HEK293 (cell line): ENCODE results near the gene ERAL1.
A peak's percentile ranks its signal among the peaks of the same experiment; 100 is the strongest.

Experiments used
- ATF2 ChIP-seq: fragments of 450-650 bp; formaldehyde crosslinking; IDR thresholded peaks from 2 replicates; pipeline ENCODE4 v1.5.1; 2016; ENCODE audit warnings: missing biosample characterization, missing genetic modification characterization, low read depth
- FEZF1 ChIP-seq: fragments of 450-650 bp; formaldehyde crosslinking; IDR thresholded peaks from 2 replicates; pipeline ENCODE4 v1.5.1; 2016; ENCODE audit warnings: missing biosample characterization, missing genetic modification characterization
- GFI1B ChIP-seq: fragments of 450-650 bp; formaldehyde crosslinking; IDR thresholded peaks from 2 replicates; pipeline ENCODE4 v1.5.1; 2016; ENCODE audit warnings: missing biosample characterization, missing genetic modification characterization
- GLI4 ChIP-seq: fragments of 450-650 bp; formaldehyde crosslinking; IDR thresholded peaks from 2 replicates; pipeline ENCODE4 v1.5.1; 2016; ENCODE audit warnings: missing biosample characterization, missing genetic modification characterization
- OSR2 ChIP-seq: fragments of 450-650 bp; formaldehyde crosslinking; IDR thresholded peaks from 2 replicates; pipeline ENCODE4 v1.5.1; 2016; ENCODE audit warnings: missing biosample characterization, missing genetic modification characterization
- PRDM2 ChIP-seq: fragments of 450-650 bp; formaldehyde crosslinking; IDR thresholded peaks from 2 replicates; pipeline ENCODE4 v1.5.1; 2016; ENCODE audit warnings: missing biosample characterization, missing genetic modification characterization, borderline replicate concordance
- SETDB1 ChIP-seq: IDR thresholded peaks from one replicate; pipeline ENCODE4 v1.6.1; 2017; ENCODE audit warnings: mild to moderate bottlenecking, low read length, moderate library complexity, mixed read lengths; ENCODE audit not compliant: insufficient read length
- SP3 ChIP-seq: fragments of 450-650 bp; formaldehyde crosslinking; IDR thresholded peaks from 2 replicates; pipeline ENCODE4 v1.5.1; 2016; ENCODE audit warnings: missing biosample characterization, missing genetic modification characterization
- YY2 ChIP-seq: fragments of 450-650 bp; formaldehyde crosslinking; IDR thresholded peaks from 2 replicates; pipeline ENCODE4 v1.5.1; 2016; ENCODE audit warnings: missing biosample characterization, missing genetic modification characterization
- ZBTB7A ChIP-seq: fragments of 450-650 bp; formaldehyde crosslinking; IDR thresholded peaks from 2 replicates; pipeline ENCODE4 v1.5.1; 2016; ENCODE audit warnings: low read depth, missing biosample characterization, missing genetic modification characterization
- ZNF202 ChIP-seq: fragments of 450-650 bp; formaldehyde crosslinking; IDR thresholded peaks from 2 replicates; pipeline ENCODE4 v1.5.1; 2016; ENCODE audit warnings: missing biosample characterization, missing genetic modification characterization, borderline replicate concordance
- ZNF223 ChIP-seq: fragments of 450-650 bp; formaldehyde crosslinking; IDR thresholded peaks from 2 replicates; pipeline ENCODE4 v1.5.1; 2016; ENCODE audit warnings: missing biosample characterization, missing genetic modification characterization
- ZNF350 ChIP-seq: fragments of 450-650 bp; formaldehyde crosslinking; IDR thresholded peaks from 2 replicates; pipeline ENCODE4 v1.5.0; 2017; ENCODE audit warnings: missing biosample characterization, mild to moderate bottlenecking, missing genetic modification characterization
- ZNF354C ChIP-seq: fragments of 450-650 bp; formaldehyde crosslinking; IDR thresholded peaks from 2 replicates; pipeline ENCODE4 v1.5.1; 2016; ENCODE audit warnings: missing biosample characterization, missing genetic modification characterization, low read depth, borderline replicate concordance
- ZNF416 ChIP-seq: fragments of 450-650 bp; formaldehyde crosslinking; IDR thresholded peaks from 2 replicates; pipeline ENCODE4 v1.5.1; 2016; ENCODE audit warnings: missing biosample characterization, missing genetic modification characterization
- ZNF426 ChIP-seq: fragments of 450-650 bp; formaldehyde crosslinking; IDR thresholded peaks from 2 replicates; pipeline ENCODE4 v1.5.1; 2017; ENCODE audit warnings: missing biosample characterization, missing genetic modification characterization, mild to moderate bottlenecking, inconsistent platforms, moderate library complexity
- ZNF514 ChIP-seq: fragments of 450-650 bp; formaldehyde crosslinking; IDR thresholded peaks from 2 replicates; pipeline ENCODE4 v1.5.1; 2016; ENCODE audit warnings: missing biosample characterization, missing genetic modification characterization
- ZNF555 ChIP-seq: fragments of 450-650 bp; formaldehyde crosslinking; conservative IDR thresholded peaks from 2 replicates; pipeline ENCODE4 v1.5.1; 2017; ENCODE audit warnings: missing biosample characterization, mild to moderate bottlenecking, missing genetic modification characterization, inconsistent platforms
- ZNF596 ChIP-seq: fragments of 450-650 bp; IDR thresholded peaks from 2 replicates; pipeline ENCODE4 v1.5.0; 2018; ENCODE audit warnings: missing biosample characterization, mild to moderate bottlenecking, missing genetic modification characterization, moderate library complexity
- ZNF692 ChIP-seq: fragments of 450-650 bp; formaldehyde crosslinking; IDR thresholded peaks from 2 replicates; pipeline ENCODE4 v1.5.1; 2016; ENCODE audit warnings: missing biosample characterization, missing genetic modification characterization
- ZNF776 ChIP-seq: fragments of 450-650 bp; formaldehyde crosslinking; IDR thresholded peaks from 2 replicates; pipeline ENCODE4 v1.5.0; 2017; ENCODE audit warnings: missing biosample characterization, missing genetic modification characterization, borderline replicate concordance
- ZNF785 ChIP-seq: fragments of 450-650 bp; formaldehyde crosslinking; IDR thresholded peaks from 2 replicates; pipeline ENCODE4 v1.5.1; 2016; ENCODE audit warnings: missing biosample characterization, missing genetic modification characterization
- ZSCAN30 ChIP-seq: fragments of 450-650 bp; IDR thresholded peaks from 2 replicates; pipeline ENCODE4 v1.5.1; 2018; ENCODE audit warnings: missing biosample characterization, mild to moderate bottlenecking, missing genetic modification characterization, moderate library complexity
- TF ChIP-seq, protein P1 (sequence below): fragments of 450-650 bp; formaldehyde crosslinking; IDR thresholded peaks from 2 replicates; pipeline ENCODE4 v1.5.1; 2016; ENCODE audit warnings: missing biosample characterization, missing genetic modification characterization
- TF ChIP-seq, protein P2 (sequence below): sonication (generic); formaldehyde crosslinking; IDR thresholded peaks from 2 replicates; pipeline ENCODE4 v1.8.1; 2022; ENCODE audit warnings: mild to moderate bottlenecking, moderate library complexity, missing genetic modification reagents
- TF ChIP-seq, protein P3 (sequence below): fragments of 450-650 bp; formaldehyde crosslinking; IDR thresholded peaks from 2 replicates; pipeline ENCODE4 v1.5.1; 2016; ENCODE audit warnings: missing biosample characterization, missing genetic modification characterization

ERAL1 gene

GRCh38 chr17:28807925-28808634 is 46.7 kb upstream of the ERAL1 start (continued):
- TF ChIP-seq PRDM2 (no peak), ZNF692 (tag by site-specific recombination) (peak; percentile 23; the same call in 1 of the 2 replicates), ZNF776 (tag by site-specific recombination) (no peak), ZNF596 (peak; percentile 76; the same call in 1 of the 2 replicates), ZNF785 (tag by site-specific recombination) (no peak), ATF2 (tag by site-specific recombination) (no peak), OSR2 (tag by site-specific recombination) (peak; percentile 27; the same call in 1 of the 2 replicates), ZNF223 (tag by site-specific recombination) (no peak), ZNF350 (tag by site-specific recombination) (no peak), ZNF416 (tag by site-specific recombination) (no peak), SP3 (no peak), YY2 (tag by site-specific recombination) (no peak), ZNF202 (tag by site-specific recombination) (no peak), ZNF555 (no peak), ZNF426 (tag by site-specific recombination) (no peak), ZBTB7A (no peak), FEZF1 (tag by site-specific recombination) (peak; percentile 91), ZNF354C (tag by site-specific recombination) (no peak), ZSCAN30 (tag by site-specific recombination) (0 out of 2 replicates have a peak, but pooled peaks have one; percentile 38), SETDB1 (no peak), ZNF514 (no peak), GFI1B (tag by site-specific recombination) (peak; percentile 81), GLI4 (tag by site-specific recombination) (no peak)
- TF ChIP-seq, protein P1, sequence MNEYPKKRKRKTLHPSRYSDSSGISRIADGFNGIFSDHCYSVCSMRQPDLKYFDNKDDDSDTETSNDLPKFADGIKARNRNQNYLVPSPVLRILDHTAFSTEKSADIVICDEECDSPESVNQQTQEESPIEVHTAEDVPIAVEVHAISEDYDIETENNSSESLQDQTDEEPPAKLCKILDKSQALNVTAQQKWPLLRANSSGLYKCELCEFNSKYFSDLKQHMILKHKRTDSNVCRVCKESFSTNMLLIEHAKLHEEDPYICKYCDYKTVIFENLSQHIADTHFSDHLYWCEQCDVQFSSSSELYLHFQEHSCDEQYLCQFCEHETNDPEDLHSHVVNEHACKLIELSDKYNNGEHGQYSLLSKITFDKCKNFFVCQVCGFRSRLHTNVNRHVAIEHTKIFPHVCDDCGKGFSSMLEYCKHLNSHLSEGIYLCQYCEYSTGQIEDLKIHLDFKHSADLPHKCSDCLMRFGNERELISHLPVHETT (tag by site-specific recombination), result no peak; the same call in 1 of the 2 replicates
- TF ChIP-seq, protein P2, sequence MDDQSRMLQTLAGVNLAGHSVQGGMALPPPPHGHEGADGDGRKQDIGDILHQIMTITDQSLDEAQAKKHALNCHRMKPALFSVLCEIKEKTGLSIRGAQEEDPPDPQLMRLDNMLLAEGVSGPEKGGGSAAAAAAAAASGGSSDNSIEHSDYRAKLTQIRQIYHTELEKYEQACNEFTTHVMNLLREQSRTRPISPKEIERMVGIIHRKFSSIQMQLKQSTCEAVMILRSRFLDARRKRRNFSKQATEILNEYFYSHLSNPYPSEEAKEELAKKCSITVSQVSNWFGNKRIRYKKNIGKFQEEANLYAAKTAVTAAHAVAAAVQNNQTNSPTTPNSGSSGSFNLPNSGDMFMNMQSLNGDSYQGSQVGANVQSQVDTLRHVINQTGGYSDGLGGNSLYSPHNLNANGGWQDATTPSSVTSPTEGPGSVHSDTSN (CRISPR knock-in tag), result no peak
- TF ChIP-seq, protein P3, sequence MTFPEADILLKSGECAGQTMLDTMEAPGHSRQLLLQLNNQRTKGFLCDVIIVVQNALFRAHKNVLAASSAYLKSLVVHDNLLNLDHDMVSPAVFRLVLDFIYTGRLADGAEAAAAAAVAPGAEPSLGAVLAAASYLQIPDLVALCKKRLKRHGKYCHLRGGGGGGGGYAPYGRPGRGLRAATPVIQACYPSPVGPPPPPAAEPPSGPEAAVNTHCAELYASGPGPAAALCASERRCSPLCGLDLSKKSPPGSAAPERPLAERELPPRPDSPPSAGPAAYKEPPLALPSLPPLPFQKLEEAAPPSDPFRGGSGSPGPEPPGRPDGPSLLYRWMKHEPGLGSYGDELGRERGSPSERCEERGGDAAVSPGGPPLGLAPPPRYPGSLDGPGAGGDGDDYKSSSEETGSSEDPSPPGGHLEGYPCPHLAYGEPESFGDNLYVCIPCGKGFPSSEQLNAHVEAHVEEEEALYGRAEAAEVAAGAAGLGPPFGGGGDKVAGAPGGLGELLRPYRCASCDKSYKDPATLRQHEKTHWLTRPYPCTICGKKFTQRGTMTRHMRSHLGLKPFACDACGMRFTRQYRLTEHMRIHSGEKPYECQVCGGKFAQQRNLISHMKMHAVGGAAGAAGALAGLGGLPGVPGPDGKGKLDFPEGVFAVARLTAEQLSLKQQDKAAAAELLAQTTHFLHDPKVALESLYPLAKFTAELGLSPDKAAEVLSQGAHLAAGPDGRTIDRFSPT (tag by site-specific recombination), result peak; percentile 6; the same call in 1 of the 2 replicates
